HG03064 (cell line): ENCODE results near the gene ALKBH1.
A peak's percentile ranks its signal among the peaks of the same experiment; 100 is the strongest.
"Not testable (repeated sequence)": the region's sequence is repeated elsewhere in the genome, so short reads cannot be mapped to it uniquely, and the experiment has no call there.

Experiments used
- ATAC-seq: cut with Tn5 transposase; IDR thresholded peaks from one replicate; pipeline ENCODE4 v1.9.1; 2021; ENCODE audit warnings: low read depth; ENCODE audit not compliant: unreplicated experiment

ALKBH1 gene, protein sequence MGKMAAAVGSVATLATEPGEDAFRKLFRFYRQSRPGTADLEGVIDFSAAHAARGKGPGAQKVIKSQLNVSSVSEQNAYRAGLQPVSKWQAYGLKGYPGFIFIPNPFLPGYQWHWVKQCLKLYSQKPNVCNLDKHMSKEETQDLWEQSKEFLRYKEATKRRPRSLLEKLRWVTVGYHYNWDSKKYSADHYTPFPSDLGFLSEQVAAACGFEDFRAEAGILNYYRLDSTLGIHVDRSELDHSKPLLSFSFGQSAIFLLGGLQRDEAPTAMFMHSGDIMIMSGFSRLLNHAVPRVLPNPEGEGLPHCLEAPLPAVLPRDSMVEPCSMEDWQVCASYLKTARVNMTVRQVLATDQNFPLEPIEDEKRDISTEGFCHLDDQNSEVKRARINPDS

DNA sequence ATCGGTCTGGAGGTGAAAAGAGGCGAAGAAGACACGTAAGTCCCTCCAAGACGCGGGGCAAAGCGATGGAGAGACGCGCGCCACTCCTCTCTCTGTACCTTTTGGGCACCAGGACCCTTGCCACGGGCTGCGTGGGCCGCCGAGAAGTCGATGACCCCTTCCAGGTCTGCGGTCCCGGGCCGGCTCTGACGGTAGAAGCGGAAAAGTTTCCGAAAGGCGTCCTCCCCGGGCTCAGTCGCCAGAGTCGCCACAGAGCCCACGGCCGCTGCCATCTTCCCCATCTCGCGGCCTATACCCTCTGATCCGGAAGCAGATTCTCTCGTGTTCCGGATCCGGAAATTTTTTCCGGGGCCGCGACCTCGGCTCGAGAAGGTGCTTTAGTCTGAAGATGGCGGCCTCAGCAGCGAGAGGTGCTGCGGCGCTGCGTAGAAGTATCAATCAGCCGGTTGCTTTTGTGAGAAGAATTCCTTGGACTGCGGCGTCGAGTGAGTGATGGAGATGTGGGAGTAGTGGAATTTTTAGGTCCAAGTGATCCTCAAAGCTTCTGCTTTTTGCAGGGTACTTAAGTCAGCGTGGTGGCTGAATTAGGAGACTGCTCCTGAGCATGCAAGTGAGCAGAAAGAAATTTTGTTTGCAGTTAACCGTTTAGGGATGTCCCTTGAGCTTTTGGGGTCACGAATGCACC is at the start of gene ALKBH1, which contains the start of gene SLIRP:
Gene ALKBH1 (minus strand): TSS at position 300 of the 685 bp plus-strand sequence. CDS start 19 bp downstream, at position 281.
Gene SLIRP (plus strand): TSS at position 380 of the 685 bp plus-strand sequence. CDS start 9 bp downstream, at position 389.
- ATAC-seq, result peak; percentile 93

GRCh38 chr14:77752799-77753516 is 45.1 kb upstream of the ALKBH1 start:
- no peak for ATAC-seq

GRCh38 chr14:77752266-77752665 is 44.4 kb upstream of the ALKBH1 start:
- no peak for ATAC-seq

GRCh38 chr14:77747425-77747824 is 39.6 kb upstream of the ALKBH1 start:
- ATAC-seq, result not testable (repeated sequence)

DNA sequence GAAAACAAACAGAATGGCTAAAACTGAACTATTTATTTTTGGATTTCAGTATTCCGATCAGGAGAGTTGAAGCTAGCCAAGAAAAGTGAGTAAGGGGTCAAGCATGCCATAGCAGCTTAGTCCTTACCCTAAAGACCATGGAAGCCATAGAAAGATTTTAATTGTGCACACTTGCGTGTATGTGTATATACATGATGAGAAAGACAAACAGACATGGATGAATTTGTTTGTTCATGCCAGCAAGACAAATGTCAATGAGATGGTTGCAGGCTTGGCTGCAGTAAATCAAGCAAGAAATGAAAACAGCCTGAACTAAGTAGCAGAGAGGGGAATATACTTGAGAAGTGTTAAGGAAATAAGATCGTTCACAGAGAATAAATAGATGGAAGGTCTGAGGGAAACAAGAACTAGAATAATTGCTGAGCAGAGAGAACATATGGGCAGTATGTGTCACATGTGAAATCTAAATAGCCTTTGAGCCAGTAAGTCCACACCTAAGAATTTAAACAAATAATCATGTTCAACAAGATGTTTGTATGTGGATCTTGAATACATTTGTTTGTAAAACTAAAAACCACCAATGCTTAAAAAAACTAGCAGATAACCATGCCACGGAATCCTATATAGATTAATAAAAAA is 38.4 kb upstream of the ALKBH1 start:
- ATAC-seq, result no peak

- no peak for ATAC-seq
These were observed 33.6 kb upstream of the ALKBH1 start for GRCh38 chr14:77741438-77741837.

- ATAC-seq, result no peak
These were observed 30.9 kb upstream of the ALKBH1 start for GRCh38 chr14:77738559-77739250.

DNA sequence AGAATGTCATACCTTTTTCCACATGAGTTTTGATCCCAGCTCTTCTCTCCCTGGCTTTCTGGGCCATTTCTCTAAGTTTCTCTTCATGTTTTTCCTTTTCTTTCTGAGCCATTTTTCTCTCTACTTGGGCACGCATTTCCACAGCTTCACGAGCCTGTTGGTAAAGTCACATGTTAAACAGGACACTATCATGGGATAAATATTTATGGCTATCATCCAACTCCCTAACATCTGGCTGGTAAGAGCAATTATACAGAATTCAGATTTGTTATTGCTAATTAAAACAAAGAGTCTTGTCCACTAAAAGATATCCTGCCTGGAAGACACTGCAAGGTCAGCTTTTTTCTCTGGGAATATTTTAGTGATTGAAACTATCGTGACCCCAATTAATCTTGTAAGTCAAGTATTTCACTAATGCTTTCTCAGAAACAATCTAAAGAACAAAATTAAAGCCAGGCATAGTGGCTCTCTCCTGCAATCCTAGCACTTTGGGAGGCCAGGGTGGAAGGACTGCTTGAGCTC is 23.2 kb upstream of the ALKBH1 start:
- no peak for ATAC-seq

GRCh38 chr14:77722301-77722700 is 14.5 kb upstream of the ALKBH1 start:
- no peak for ATAC-seq

- no peak for ATAC-seq
These were observed 13.6 kb upstream of the ALKBH1 start for GRCh38 chr14:77721437-77721836.

- no peak for ATAC-seq
These were observed 9.9 kb upstream of the ALKBH1 start for GRCh38 chr14:77717608-77718305.

- no peak for ATAC-seq
These were observed 7.1 kb upstream of the ALKBH1 start for GRCh38 chr14:77714926-77715325.

GRCh38 chr14:77710364-77710763 is 2.5 kb upstream of the ALKBH1 start:
- no peak for ATAC-seq

DNA sequence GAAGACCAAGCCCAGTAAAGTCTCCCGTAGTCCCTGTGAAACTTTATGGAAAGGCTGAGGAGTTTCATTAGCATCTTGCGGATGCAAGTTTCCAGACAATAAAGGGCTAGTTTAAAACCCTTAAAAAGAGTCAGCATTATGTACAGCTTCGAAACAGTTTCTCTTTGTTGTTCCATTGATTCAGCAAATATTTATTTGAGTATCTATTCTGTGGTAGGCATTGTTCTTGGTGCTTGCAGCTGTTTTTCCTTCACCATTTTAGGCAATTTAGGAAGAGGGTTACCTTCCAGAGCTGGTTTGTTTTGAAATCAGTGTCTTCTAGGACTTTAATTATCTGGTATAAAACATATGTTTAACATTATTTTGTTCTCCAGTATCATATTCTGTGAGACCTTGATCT is 1.6 kb upstream of the ALKBH1 start:
- ATAC-seq, result no peak

DNA sequence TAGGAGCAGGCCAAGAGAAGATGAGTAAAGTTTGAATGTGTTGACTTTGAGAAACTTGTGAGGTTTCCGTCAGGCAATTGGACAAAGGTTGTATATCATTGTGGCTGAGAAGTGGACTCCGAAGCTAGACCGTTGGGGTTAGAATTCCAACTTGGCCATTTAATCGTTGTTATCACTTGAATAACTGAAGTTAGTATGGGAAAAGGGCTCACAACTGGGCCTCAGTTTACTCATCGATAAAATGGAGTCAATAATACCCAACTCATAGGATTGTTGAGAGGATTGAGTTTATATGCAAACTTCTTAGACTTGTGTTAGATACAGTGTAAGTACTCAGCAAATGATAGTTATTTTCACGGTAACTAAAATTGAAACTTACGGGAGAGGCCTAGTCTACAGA is 926 bp upstream of the ALKBH1 start:
- no peak for ATAC-seq

- ATAC-seq, result peak; percentile 32
These were observed 484 bp downstream of the ALKBH1 start for GRCh38 chr14:77707355-77707723.

DNA sequence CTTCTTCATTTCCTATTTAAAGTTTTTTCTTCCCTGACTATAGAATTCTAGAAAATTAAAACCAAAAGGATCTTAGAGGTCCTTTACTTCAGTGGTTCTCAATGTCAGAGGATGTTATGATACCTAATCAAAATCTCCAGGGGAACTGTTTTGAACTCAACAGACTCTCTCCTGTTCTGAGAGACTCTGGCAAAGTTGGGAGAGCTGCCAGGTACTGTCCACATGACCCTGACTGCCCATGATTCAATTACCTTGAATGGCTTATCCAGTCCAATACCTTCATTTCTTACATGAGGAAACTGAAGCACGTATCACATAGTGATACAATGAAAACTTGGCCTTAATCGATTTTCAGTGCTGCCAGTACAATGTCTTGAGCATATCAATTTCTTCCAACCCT is 16.6 kb downstream of the ALKBH1 start:
- no peak for ATAC-seq

DNA sequence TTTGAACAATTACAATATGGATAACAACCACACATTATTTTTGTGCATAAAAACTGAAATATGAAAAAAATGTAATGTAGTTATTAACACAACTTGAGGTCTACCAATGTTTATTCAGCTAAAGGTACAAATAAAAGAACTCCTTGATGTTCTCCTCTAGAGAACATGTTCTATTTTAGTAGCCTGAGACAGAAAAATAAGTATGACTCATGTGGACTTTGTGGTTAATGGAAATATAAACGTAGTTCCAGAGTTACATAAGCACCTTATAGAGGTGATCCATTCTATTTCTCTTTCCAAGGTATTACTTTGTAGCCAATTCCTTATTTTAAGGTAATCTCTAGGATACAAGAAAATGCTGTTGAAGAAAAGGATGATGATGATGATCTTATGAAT is 25.7 kb downstream of the ALKBH1 start:
- ATAC-seq, result no peak
